ENCODE results near the gene NKX6-1. TPM values are rescaled to one million over a fixed set of nuclear protein-coding genes. Genes with fewer than 3 reads are reported as not detected.

NKX6-1 gene
- total RNA-seq, 1 experiment from 2014 or later: 0.34 TPM

- peak; percentile 7 for DNase-seq (ENCODE audit: low spot score)
Observed at GRCh38 chr4:84498203-84498934, 723 bp downstream of the NKX6-1 start.

DNA sequence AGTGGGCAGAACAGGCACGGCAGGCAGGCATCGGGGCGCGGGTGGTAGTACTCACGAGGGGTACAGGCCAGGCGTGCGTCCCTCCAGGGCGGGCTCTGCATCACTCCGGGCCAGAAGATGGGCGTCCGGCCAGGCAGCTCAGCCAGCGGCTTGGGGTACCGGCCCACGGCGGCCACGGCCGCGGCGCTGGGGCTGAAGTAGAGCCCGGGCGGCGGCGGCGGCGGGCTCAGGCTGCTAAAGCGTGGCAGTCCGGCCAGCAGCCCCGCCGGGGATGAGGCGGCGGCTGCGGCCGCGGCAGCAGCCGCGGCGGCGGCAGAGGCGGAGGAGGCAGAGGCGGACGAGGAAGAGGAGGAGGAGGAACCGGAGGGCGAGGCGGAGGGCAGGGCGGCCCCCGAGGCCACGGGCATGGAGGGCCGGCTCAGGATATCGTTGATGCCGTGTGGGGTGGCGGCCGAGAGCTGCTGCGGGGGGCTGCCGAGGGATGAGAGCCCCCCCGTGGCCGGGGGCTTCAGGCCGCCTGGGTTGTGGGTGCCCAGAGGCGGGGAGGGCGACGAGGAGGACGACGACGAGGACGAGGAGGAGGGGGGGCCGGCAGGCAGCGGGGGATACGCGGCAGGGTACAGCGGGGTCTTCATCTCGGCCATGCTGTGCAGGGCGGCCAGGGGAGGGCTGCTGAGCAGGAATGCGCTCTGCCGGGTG is 1.4 kb downstream of the NKX6-1 start:
- DNase-seq (ENCODE audit: low spot score): no peak

DNA sequence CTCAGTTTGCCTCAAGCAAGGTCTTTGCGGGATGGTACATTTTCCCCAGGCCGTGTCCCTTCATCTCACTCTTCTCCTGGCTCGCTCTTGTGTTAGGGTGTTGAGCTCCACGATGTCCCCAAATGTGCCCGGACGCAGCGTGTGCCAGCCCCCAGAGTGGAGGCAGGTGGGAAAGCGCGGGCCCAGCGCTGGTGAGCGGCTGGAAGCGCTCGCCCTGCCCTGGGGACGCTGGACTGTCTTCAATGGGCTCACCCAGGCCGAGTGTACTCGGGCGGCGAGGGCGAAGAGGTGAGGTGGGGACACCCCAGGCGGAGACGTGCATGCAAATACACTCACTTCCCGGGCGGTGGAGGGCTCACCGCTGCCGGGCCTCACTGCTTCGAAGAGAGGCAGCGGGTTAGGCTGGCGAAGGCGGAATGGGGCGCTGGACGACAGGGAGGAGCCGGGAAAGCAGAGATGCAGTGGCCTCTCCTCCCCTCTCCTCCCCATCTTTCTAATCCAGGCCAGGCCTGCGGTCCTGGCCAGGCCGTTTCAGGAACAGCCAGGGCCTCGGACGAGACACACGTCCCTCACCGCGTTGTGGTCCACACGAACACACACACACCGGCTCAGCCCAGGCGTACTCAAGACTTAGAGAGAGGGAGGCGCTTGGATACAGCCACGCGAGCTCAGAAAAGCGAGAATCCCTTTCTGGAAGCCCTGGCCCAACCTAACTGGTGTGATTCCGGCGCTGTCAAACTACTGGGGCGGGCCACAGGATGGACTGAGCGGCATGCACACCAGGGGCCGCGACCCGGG is 2.2 kb downstream of the NKX6-1 start:
- DNase-seq (ENCODE audit: low spot score): no peak

DNA sequence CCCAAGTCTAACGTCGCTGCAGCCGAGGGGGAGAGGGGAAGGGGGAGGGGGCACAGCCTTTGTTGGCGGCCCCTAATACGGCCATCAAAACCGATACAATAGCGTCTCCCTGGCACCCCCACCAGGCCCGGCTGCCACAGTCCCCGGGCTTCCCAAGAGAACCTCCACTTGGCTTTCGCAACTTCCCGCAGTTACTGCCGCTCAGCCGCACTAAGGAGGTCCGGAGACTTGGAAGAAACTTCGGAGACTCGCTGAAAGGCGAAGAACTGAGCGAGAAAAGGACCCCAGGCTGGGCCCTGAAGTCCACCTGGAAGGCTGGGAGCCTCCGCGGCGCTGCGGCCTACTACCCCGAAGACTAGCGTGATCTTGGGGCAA is 2.8 kb downstream of the NKX6-1 start:
- DNase-seq (ENCODE audit: low spot score): no peak

- no peak for DNase-seq (ENCODE audit: low spot score)
Observed at GRCh38 chr4:84495794-84496261, 3.3 kb downstream of the NKX6-1 start.

- DNase-seq (ENCODE audit: low spot score): no peak
Observed at GRCh38 chr4:84495118-84495793, 3.8 kb downstream of the NKX6-1 start.

- DNase-seq (ENCODE audit: low spot score): no peak
Observed at GRCh38 chr4:84494531-84494930, 4.6 kb downstream of the NKX6-1 start.

DNA sequence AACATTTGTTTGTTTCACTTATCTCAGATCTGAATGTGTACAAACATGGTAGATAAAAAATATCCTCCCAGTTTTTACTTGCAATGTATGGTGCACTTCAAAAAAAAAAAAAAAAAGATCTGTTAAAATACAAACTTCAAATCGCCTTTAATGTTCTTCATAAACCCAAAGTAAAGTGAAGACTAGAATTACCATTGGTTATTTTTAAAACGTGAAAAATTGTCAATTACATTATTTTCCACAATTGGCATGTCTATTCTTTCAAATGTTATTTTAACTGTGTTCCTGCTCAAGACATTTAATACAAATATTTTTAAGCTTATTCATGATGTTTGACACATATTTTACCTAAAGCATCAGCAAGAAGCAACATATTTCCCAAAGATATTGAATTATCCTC is 5.0 kb downstream of the NKX6-1 start:
- no peak for DNase-seq (ENCODE audit: low spot score)

GRCh38 chr4:84493092-84493850 is 5.8 kb downstream of the NKX6-1 start:
- DNase-seq (ENCODE audit: low spot score): no peak

GRCh38 chr4:84492737-84493091 is 6.4 kb downstream of the NKX6-1 start:
- no peak for DNase-seq (ENCODE audit: low spot score)

- DNase-seq (ENCODE audit: low spot score): no peak
Observed at GRCh38 chr4:84492290-84492689, 6.8 kb downstream of the NKX6-1 start.

DNA sequence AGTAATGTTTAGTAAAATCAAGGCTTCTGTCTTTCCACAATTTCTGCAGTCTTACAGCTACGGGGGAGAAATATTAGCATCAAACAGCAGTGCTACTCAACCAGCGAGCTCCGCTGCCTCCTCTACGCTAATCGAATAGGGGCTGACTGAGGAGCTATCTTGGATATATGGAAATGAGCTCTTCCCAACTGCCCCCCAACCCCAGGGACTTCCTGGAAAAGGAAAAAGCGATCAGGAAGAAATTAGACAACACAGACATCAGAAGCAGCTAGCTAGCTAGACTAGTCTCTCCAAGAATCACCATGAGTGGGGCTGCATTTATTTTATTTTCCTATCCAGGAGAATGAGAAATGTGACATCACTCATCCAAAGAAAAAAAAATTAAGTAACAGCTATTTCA is 7.6 kb downstream of the NKX6-1 start:
- no peak for DNase-seq (ENCODE audit: low spot score)

GRCh38 chr4:84490663-84491062 is 8.4 kb downstream of the NKX6-1 start:
- DNase-seq (ENCODE audit: low spot score): no peak

GRCh38 chr4:84484236-84484635 is 14.9 kb downstream of the NKX6-1 start:
- no peak for DNase-seq (ENCODE audit: low spot score)

DNA sequence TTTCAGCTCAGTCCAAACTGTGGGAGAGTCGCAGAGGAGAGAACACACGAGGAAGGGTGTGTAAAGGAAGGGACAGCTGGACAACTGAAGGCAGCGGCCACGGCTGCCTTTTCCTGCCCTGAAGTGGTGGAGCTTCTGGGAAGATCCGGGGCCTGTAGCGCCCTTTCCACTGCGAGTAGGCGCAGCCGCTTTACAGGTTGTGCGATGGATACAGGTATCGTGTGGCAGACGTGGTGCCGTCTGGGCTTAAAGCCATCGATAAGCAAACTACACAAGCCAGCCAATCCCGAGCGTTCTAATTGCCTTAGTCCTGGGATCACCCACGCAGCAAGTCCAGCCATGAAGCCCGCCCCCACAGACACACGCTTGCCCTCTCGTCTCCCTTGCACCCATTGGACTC is 15.4 kb downstream of the NKX6-1 start:
- no peak for DNase-seq (ENCODE audit: low spot score)

- DNase-seq (ENCODE audit: low spot score): no peak
Observed at GRCh38 chr4:84482564-84483563, 16.2 kb downstream of the NKX6-1 start.

GRCh38 chr4:84481860-84482245 is 17.2 kb downstream of the NKX6-1 start:
- no peak for DNase-seq (ENCODE audit: low spot score)

DNA sequence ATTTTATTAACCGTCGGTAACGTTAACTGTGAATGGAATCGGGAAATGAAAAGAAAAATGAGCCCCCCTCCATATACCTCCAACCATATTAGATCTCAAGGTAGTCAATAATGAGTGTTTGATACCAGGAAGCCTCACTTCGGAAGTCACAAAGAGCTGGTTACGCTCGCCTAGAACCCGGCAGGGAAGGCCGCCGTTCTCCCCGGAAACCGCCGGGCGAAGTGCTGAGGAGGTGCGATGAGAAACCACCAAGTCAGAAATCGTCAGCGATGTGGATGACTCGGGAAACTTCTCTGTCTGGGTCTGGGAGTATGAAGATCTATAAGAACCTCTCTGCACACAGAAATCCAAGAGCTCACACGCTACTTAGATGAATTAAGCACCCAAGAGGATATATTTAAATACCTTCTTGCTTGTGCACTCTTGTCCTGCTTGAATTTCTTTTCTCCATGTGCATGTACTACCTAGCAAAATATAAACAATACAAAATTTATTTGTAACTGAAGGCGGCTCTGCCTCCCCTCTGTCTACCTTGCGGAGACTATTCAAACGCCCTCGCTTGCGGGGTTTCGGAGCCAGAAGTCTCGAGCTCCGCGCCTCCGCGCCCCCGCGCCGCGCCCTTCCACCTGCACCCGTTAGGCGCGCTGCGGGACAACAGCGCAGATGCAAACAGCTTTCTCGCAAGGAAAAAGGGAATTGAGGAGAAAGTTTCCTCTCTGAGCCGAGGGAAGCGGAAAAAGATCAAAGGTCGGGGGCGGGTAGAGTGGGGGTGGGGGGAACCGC is 17.8 kb downstream of the NKX6-1 start:
- DNase-seq (ENCODE audit: low spot score): no peak

GRCh38 chr4:84480082-84480481 is 19.0 kb downstream of the NKX6-1 start:
- DNase-seq (ENCODE audit: low spot score): no peak

Measured in A172 (cell line).